8988T (cell line): ENCODE results near the gene KLHL11.

Source experiments
- DNase-seq: peaks from one replicate; pipeline ENCODE4 v3.0.0; 2011

Gene KLHL11

DNA sequence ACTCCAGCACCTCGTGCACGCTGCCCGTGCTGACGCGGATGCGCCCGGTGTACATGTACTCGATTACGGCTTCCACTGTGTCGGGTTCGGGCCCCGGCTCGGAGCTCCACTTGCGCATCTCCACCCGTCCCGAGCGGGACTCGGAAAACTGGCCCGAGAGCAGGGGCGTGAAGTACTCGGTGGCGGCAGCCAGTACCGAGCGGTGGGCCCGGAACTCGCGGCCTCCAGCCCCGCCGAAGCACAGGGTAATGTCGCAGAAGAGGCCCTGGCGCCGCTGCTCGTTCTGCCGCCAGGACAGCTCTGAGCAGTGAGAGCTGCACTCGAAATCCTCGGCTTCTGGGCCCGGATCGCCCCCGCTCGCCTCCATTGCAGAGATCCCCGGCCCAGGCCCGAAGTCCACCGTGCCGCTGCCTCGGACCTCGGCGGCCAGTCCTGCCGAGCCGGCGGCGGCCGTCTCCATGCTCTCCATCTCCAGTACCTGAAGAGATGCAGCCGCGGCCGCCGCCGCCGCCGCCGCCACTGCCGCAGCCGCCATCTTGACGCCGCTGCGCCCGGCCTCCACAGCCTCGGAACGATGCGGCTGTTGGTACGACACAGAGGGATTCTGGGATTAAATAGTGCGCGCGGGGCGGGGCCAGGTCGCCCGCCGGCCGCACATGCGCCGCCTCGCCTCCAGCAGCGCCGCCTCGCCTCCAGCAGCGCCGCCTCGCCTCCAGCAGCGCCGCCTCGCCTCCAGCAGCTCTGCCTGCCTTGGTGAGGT lies at the start of gene KLHL11:
TSS of gene KLHL11 (minus strand) at position 588 of the 760 bp plus-strand sequence. CDS start at position 535, 53 bp downstream.
- peak; percentile 78 for DNase-seq

GRCh38 chr17:41915020-41915419 lies 49.8 kb upstream of the KLHL11 start:
- no peak for DNase-seq

GRCh38 chr17:41914358-41914766 lies 49.1 kb upstream of the KLHL11 start:
- DNase-seq = no peak

GRCh38 chr17:41913798-41914197 lies 48.6 kb upstream of the KLHL11 start:
- DNase-seq = no peak

DNA sequence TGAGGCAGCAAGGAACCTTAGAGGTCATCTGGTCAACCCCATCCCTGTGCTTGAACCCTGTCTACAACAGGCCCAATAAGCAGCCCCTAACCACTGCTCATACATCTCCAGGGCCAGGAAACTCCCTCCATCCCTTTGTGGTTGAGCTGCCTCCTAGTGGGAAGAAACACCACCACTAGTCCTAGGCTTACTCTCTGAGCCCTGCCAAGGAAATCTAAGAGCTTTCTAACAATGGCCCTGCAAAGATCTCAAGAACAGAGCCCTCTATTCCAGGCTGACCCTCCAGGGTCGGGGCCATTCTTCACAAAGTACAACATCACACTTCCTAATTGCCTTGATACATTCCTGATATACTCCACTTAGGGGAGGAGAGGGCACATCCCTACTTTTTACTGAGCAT lies 47.7 kb upstream of the KLHL11 start:
- DNase-seq = no peak

DNA sequence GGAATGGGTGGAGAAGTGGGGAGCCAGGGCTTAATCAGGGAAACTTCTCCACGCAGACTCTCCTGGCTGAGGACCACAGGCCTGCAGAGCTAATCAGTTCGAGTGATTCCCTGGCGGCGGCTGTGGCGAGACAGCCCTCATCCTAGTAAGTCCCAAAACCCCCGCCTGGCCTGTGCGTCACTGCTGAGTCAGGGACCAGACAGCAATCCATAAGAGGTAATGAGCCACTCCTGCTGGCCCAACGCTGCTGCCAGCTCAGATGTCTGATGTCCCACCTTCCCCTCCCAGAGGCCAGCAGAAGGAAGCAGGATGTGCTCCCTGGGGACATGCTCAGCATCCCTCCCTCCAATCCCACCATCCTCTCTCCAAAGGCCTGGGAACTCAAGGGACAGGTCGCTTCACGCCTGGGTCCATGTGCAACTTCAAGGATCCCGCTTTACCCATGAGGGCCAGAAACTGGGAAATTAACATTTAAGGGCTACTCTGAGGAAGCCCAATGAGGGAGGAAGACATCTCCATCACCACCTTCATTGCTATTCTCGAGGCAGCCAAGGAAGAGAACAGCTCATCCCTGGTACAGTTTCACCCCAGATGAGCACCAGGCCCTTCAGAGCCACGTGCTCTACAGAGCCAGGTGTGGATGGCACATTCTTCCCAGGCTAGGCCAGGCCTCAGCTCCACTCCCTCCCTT lies 45.6 kb upstream of the KLHL11 start:
- DNase-seq = peak; percentile 71

- no peak for DNase-seq
Observed at GRCh38 chr17:41909088-41909487, 43.9 kb upstream of the KLHL11 start.

GRCh38 chr17:41907633-41908539 lies 42.7 kb upstream of the KLHL11 start:
- no peak for DNase-seq

- no peak for DNase-seq
Observed at GRCh38 chr17:41907185-41907556, 41.9 kb upstream of the KLHL11 start.

- no peak for DNase-seq
Observed at GRCh38 chr17:41906465-41907184, 41.4 kb upstream of the KLHL11 start.

DNA sequence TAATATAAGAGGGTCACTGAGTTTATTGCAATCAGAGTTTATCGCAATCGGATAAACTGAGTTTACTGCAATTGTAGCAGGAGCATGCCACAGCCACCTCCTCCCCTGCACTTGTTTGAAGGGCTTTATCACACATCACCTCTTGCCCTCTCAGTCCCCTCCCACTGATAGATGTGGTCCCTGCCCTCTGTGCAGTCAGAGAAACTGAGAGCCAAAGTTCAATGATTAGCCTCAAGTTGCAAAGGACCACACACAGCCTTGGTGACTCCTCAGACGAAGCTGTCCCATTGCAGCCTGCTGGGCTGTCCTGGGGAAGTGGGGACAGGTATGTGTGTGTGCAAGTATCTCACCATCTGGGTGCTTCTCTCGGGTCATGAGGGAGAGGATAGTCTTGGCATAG lies 39.9 kb upstream of the KLHL11 start:
- no peak for DNase-seq

DNA sequence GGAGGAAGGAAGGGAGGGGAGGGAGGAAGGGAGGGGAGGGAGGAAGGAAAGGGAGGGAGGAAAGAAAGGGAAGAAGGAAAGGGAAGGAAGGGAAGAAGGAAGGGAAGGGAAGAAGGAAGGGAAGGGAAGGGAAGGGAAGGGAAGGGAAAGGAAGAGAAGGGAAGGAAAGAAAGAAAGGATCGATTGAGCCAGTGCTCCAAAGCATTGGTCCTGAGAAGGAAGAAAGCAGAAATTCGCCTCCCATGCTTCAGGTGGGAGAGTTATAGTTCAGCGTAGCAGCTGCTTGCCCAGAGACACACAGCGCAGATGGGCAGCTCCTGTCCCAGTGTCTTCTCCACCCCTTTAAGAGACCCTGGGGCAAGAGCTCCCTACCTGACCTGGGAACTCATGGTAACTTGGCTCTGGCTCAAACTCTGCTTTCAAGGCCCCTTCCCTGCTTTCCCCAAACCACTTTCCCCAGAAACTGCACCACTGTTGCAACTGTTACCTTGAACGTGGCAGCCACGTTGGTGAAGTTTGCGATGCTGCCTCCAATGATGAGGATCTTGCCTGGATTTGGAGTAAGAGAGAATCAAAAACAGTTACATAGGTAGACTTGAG lies 39.1 kb upstream of the KLHL11 start:
- DNase-seq = no peak

DNA sequence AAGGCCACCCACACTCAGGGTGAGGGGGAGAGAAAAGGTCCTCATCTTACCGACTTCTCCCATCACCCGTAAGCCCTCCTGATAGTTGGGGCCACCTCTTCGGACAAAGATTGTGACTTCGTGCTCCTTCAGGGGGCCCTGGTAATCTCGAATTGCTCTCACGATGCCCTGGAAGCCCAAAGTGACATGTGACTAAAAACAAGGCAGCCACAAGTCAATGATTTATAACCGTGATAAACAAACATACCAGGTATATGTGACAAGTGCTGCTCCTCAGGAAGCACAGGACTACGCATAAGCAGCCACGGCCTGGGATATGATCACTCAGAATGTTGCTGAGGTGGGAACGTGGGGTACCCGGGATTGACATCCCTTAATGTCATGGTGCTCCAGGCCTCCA lies 36.4 kb upstream of the KLHL11 start:
- DNase-seq = no peak

DNA sequence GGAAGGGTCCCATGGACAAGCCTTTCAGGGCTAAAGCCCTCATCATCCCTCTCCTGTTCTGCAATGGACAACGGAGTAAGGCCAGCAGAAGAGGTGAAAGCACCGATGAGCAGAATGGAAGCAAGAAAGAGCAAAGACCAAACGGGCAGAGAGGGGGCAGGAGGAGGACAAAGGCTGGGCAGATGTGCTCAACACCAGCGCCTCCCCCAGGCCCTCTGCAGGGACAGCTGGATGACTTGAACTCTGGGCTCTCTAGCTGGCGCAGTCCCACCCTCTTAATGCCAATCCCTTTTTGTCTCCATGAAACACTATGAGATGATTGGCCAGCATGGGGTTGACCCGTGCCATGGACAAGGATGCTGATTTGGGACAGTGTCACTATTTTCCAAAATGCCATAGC lies 31.5 kb upstream of the KLHL11 start:
- DNase-seq = no peak

GRCh38 chr17:41895617-41896016 lies 30.4 kb upstream of the KLHL11 start:
- DNase-seq = no peak

- no peak for DNase-seq
Observed at GRCh38 chr17:41894791-41895331, 29.6 kb upstream of the KLHL11 start.

- DNase-seq = no peak
Observed at GRCh38 chr17:41893384-41893783, 28.2 kb upstream of the KLHL11 start.

- DNase-seq = no peak
Observed at GRCh38 chr17:41892021-41892376, 26.8 kb upstream of the KLHL11 start.

GRCh38 chr17:41891135-41892020 lies 26.2 kb upstream of the KLHL11 start:
- DNase-seq = no peak

DNA sequence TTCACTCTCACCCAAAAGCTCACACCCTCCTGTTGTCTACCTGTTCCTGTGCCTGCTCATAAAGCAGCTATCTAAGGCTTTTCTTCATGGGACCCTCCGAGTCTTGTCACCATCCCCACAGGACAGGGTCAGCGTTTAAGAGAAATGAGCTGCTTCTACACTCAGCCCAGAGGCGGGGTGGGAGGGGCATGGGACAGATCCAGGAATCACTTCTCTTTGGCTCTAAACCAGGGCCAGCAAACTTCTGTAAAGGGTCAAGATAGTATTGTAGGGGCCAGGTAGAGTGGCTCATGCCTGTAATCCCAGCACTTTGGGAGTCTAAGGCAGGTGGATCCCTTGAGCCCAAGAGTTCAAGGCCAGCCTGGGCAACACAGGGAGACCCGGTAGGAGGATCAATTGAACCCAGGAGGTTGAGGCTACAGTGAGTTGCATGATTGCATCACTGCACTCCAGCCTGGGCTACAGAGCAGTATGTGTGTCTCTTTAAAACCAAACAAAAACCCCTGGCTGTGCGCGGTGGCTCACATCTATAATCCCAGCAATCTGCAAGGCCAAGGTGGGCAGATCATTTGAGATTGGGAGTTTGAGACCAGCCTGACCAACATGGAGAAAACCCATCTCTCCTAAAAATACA lies 23.2 kb upstream of the KLHL11 start:
- no peak for DNase-seq

DNA sequence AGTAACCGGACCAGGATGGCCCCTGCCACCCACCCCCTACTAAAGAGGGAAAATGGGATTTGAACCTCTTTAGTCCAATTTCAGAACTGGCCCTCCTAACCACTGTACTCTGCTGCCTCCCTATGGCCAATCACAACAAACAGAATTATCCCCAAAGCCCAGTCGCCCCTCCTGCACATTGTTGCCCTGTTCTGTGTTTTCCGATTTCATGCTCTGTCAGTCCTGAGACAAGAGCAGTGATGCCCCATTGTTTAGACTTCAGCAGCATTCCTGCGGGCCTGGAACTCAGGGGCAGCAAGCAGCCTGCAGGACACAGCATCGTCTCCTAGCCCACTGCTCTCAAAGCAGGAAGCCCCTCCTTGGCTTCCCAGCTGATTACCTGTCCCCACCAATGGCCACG lies 20.5 kb upstream of the KLHL11 start:
- DNase-seq = no peak
